Activated CD8-positive, alpha-beta memory T cell treated with anti-CD3 and anti-CD28 coated beads, Interleukin-2, amount 50 U/mL, for 1 hour (primary cell): ENCODE results near the gene PID1.

Experiments used
- DNase-seq: peaks from one replicate; pipeline ENCODE4 v3.0.0-alpha.2; 2020; ENCODE audit errors: extremely low read depth

PID1 gene

GRCh38 chr2:229261076-229261475 lies 10.0 kb downstream of the PID1 start:
- DNase-seq, result no peak

GRCh38 chr2:229257985-229258384 lies 13.1 kb downstream of the PID1 start:
- no peak for DNase-seq

DNA sequence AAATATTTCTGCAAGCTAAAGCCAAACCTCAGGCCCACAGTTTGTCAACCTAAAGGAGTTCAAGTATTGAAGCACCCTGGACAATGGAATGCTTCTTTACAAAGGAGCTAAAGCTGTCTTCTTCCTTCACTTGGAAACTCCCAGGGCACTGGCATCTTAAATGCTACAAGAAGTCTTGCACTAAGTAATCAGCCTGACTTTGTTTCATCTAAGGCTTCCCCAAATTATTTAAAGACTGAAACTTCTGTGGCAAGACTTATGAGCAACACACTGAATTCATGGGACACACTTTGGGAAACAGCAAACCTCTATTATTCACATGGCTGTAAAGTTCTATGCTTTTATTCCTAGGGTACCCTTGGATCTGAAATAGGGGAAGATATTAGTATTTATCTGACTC lies 14.7 kb downstream of the PID1 start:
- no peak for DNase-seq

- no peak for DNase-seq
These were observed 16.9 kb downstream of the PID1 start for GRCh38 chr2:229254206-229254605.

DNA sequence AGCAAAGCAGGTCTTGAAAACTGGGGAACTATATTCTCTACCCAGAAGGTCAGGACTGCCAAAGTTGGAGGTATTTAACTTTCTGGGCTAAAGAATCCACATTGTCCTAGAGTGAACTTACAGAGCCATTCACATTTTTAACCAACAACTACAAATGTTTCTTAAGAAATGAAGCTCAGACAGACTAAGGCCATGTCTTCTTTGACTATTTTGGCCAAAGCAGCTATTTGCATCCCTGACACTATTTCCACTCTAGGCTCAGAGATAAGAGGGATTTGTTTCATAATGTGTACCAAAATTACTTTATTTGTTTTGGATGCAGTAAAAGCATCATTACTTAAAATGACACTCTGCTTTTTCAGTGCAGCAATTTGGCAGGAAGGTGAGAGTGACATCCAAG lies 18.1 kb downstream of the PID1 start:
- DNase-seq, result no peak

DNA sequence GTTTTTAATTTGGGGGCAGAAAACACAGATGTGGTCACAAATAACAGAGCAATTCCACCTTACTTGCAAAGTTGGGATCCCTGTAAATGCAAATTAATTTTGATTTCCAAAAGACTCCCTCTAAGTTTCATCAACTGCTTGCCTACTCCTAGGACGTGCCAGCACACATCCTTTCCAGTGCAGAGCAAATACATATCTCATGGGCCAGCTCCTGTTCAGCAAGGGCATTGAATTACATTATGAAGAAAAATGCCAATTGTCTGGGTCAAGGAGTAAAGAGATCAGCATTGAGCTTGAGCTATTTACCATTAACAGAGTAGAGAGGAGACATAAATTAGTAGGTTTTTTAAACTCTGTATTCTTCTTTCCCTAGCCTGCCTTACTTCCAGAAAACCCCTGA lies 18.8 kb downstream of the PID1 start:
- no peak for DNase-seq

- DNase-seq, result no peak
These were observed 21.6 kb downstream of the PID1 start for GRCh38 chr2:229249536-229249935.

- no peak for DNase-seq
These were observed 24.8 kb downstream of the PID1 start for GRCh38 chr2:229246334-229246733.

DNA sequence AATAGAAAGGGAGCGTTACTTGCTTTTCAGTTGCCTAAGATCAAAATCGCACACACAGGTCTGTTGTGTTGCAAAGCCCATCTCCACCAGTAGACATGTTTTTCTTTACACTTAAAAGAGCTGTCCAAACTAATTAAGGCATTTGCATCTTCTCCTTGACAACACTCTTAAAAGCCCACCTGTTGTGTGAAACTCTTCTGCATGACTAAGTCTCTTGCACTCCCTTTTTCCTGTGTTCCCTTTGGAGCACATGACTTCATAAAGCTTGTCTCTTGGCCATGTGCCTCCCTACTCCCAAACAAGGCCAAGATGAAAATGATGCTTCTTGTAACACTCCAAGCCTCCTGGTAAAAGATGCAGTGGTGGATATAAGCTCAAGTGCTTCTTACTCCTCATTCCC lies 26.1 kb downstream of the PID1 start:
- DNase-seq, result no peak

GRCh38 chr2:229243890-229244560 lies 27.1 kb downstream of the PID1 start:
- no peak for DNase-seq

DNA sequence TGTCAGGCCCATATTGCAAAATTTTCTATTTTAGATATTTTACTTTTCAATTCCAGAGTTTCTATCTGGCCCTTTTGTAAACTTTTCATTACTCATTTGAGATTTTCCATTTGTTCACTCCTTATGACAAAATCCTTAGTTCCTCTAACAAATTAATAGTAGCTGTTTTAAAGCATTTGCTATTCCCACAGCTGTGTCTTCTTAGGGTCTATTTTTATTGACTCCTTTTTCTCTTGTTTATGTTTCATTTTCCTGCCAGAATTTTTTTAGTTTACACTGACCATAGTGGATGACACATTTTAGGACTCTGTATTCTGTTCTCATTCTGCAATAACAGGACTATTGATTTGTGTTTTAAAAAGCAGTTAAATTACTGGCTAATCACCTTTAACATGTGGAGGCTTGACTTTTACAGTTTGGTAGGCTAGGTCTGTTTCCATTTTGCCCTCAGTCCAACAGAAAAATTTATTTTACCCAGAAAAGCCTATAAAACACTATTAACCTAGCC lies 30.0 kb downstream of the PID1 start:
- no peak for DNase-seq

GRCh38 chr2:229239021-229239420 lies 32.1 kb downstream of the PID1 start:
- DNase-seq, result no peak

DNA sequence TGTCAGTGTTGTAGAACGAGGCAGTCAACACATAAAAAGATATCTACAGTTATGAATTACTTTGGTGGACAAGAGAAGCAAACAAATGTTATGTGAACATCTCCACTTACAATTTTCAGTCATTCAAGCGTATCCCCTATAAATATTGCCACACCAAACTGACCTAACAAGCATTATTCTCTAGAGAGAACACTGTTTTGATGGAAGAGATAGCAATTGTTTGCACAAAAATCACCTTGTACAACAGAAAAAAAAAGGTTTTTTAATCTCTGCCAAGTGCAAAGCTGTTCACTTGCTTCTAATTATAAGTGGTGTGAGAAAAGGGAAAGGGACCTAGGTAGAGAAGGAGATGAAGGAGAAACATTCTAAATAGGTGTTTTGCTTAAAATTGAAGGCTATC lies 33.8 kb downstream of the PID1 start:
- DNase-seq, result no peak

DNA sequence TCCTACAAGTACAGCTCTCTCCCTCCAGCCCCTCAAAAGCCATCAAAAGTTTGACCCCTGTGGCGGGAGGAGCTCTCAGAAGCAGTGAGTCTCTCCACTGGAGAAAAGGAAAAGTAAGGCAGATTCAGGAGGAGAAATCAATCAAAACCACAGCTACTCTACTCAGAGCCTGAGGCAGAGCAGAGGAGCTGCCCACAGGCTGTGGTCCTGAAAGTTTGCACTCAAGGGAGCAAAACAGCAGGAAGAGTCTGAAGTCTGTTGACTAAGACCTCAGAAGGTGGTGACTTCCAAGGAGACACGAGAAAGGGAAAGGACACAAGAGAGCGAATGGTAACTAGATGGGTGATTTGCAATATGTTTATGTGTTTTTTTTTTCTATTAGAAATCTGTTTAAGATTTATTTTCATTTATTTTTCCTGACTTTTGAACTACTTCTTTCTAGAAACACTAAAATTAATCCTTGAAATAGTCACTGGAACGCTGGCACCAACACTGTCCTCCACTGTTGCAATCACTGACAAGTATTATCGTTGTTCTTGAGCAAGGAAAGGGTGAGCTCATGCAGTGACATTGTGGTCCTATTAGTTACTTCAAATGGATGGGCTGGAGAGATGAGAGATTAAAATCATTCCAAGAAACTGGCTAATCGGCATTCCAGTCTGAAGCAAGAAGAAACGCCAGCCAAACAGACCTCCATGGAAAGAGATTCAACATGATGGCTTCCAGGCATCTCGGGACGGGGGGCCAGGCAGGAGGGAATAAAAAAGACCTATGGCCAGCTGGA lies 35.8 kb downstream of the PID1 start:
- DNase-seq, result no peak

DNA sequence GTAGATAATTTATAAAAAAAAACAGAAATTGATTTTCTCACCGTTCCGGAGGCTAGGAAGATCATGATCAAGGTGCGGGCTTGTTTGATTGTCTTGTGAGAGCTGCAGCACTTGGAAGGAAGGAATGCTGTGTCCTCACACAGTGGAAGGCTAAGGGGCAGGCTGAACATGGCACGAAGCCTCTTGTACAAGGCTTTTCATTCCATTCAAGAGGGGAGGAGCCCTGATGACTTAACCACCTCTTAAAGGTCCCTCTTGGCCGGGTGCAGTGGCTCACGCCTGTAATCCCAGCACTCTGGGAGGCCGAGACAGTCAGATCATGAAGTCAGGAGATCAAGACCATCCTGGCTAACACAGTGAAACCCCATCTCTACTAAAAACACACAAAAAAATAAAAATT lies 39.2 kb downstream of the PID1 start:
- no peak for DNase-seq

- no peak for DNase-seq
These were observed 39.7 kb downstream of the PID1 start for GRCh38 chr2:229231328-229231868.

DNA sequence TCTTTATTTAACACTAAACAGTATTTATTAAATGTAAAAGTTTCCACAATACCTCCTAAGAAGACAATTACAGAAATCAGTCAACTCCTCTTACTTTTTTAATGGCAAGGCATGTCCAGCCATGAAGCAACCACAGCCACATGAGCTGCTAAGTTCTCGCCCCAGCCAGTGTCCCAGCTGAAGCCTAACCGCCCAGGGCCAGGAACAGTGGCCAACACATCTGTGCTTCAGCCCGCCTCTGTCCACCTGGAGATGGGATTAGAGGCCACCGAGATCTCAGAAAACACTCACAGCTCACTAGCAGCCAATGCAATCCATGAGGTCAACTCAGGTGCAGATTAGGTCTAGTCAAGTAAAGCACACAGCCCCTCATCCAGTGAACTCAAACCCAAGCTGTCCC lies 40.2 kb downstream of the PID1 start:
- no peak for DNase-seq

DNA sequence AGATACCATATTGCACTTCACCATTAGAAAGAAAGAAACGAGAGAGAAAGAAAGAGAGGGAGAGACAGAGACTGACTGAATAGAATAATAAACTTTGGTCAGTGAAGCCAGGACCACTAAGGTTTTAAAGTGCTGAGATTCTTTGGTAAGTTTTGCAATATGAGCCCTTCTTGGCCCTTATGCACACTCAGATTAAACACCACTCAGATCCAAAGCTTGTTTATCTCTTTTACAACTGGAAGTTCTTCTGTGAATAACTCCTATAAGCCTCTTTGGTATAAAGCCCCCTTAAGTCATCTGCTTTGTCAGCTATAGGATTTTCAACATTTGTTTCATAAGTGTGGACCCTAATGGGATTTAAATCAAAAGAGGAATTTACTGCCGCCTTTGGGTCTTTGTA lies 40.8 kb downstream of the PID1 start:
- no peak for DNase-seq

DNA sequence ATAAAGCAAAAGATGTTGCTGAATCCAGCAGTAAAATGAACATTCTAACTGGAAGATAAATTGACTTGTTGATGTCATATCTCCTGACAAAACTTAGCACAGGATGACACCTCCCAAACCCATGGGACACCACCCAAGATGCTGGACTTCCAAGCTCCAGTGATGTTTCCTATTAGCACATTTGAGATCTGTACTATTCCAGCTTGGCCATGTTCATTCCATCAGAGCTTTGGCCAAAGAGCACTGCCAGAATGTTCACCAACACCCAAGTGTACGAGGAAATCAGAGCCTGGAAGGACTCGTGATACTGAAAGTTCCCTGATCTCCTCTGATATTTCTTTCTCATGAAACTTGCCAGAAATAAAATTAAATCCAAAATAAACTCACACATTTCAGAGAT lies 44.7 kb downstream of the PID1 start:
- no peak for DNase-seq

GRCh38 chr2:229223107-229223506 lies 48.0 kb downstream of the PID1 start:
- no peak for DNase-seq

- DNase-seq, result no peak
These were observed 49.4 kb downstream of the PID1 start for GRCh38 chr2:229221641-229222040.

DNA sequence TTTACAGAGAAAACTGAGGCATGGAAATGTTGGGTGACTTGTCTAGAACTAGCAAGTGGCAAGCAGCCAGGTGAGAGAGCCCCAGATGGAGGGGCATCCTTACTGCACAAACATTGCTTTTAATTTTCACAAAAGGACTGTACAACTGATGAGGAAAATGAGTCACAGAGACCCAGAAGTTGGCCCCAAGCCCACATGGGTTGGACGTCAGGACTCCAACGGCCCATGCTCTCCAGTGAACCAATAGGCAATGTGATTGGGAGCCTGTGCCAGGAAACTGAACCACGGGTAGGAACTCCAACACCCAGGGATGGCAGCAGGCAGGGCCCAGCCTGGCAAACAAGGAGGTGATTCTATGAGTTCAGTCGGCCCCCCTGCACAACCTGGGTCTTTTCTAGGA lies 50.8 kb downstream of the PID1 start:
- no peak for DNase-seq

- DNase-seq, result no peak
These were observed 52.7 kb downstream of the PID1 start for GRCh38 chr2:229218329-229218921.
